Right ventricle myocardium superior (tissue), 1 donor: ENCODE measurements around the gene ATP2A3. TPM values are rescaled to one million over a fixed set of nuclear protein-coding genes. Genes with fewer than 3 reads are reported as not detected.
A peak's percentile ranks its signal among the peaks of the same experiment; 100 is the strongest.

ENCODE experiments used
- ATAC-seq: fragments of 200-7000 bp; cut with Tn5 transposase; one replicate; pipeline ENCODE4 v1.9.1; 2020; ENCODE audit warnings: mild to moderate bottlenecking; ENCODE audit not compliant: poor library complexity
- DNase-seq: peaks from one replicate; pipeline ENCODE4 v3.0.0-alpha.2; 2020
- intact Hi-C: fragments of 100-400 bp; cut with DNase I; formaldehyde crosslinking; loops from one replicate; pipeline ENCODE4 v1.11.2; 2022
- total RNA-seq: library from RNA; stranded (reverse); fragmentation: NEBNext Ultra II Directional; extraction: Animal tissue kit (Norgen Biotek cat#: 25700); gene quantifications from one replicate; pipeline ENCODE4 v1.2.1, GENCODE V29; 2021
- donor health status: DM: no; HTN: yes; CAD: no; lungs with severe emphysema.

The ATP2A3 gene
- total RNA-seq, 1 donor from 2014 or later, result 6.0 TPM

- no peak for DNase-seq
- intact Hi-C loops, result no loop called here
- no peak for ATAC-seq
Measured at GRCh38 chr17:3922765-3923164, 41.5 kb downstream of the ATP2A3 start.

DNA sequence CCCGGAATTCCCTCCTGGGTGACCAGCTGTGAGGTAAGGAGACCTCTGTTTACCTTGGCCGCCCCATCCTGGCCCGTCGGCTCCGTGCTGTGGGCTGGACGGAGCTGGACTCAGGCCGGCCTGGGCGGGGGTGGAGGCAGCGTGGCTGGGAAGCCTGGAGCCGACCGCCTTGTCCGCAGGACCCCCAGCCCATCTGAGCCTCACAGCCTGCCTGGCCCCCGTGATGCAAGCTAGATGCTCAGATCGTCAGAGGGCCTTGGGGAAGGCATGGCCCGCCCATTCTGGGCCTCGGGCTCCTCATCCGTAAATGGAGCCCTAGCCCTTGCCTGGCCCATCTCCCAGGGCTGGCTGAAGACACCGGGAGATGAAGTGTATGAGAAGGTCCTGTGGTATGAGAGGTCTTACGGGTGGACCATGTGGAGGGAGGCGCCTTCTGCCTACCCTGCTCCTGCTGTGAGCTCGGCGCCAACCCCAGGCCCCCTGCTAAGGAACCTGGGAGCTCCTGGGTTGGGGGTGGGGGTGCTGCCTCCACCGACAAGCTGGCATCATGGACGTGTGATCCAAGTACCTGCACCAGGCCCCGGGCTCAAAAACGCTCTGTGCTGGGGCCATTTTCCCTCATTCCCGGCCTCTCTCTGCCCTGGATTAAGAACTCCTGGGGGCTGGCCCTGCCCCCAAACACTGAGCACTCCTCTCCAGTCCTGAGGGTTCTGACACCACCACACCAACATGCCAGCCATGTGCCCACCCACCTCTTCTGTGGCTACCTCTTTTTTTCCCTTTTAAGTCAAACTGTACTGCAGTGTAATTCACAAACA lies 42.5 kb downstream of the ATP2A3 start:
- intact Hi-C loops, result no loop called here
- DNase-seq, result no peak
- ATAC-seq, result no peak

- ATAC-seq, result no peak
- DNase-seq, result no peak
Measured at GRCh38 chr17:3921006-3921405, 43.2 kb downstream of the ATP2A3 start.

DNA sequence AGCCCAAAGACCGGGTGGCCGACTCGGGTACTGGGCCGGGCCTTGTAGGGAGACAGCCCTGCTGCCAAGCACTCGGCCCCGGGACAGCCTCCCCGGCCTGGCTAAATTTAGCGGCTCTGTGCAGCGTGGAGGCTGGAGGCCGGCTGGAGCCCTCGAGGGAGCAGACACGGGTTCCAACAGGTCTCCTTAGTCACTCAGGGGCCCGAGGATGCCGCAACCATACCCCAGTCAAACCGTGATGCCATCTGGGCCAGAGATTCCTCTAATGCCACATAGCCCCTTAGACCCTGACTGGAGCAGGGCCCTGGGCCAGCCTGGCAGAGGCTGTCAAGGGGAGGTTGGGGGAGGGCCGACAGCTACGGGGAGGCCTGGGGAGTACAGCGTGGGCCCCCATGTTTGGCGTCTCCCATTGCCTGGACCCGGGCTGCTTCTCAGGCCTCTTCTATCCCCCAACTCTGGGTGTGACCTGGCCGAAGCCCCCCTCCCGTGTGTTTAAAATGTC lies 45.1 kb downstream of the ATP2A3 start:
- peak; percentile 42 for ATAC-seq
- no peak for DNase-seq
- intact Hi-C loops, result no loop called here

More at GRCh38 chr17:3921006-3921405, 43.2 kb downstream of the ATP2A3 start:
- intact Hi-C loops, result no loop called here

DNA sequence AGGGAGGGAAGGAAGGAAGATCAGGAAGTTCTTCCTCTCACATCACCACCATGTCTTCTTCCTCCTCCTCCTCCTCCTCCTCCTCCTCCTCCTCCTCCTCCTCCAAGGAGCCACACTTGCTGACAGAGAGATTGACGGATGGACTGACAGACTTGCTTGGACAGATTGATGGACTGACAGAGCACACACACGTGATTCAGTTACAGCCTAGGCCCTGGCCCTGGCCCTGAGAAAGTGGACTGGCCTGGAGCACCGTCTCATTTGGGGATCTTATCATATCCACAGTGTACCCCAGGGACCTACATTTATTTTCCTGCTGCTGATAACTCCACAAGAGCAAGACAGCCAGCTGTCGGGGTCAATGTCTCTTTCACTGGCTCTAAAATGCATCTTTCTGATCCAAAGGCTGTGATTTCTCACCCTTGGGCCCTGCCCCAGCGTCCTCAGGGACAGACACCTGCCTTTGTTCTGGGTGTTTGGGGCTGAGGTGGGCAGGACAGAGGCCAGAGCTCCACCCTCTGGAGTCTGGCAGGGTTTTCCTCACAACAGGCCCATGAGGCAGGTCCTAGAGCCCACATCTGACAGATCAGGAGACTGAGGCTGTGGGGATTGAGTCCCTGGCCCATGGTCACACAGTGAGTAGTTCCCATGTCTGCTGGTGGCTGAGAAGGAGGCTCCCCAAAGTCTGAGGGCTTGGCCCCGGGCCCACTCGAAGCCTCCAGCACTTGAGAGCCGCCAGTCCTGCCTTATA lies 45.7 kb downstream of the ATP2A3 start:
- ATAC-seq, result peak; percentile 42
- intact Hi-C loops, result no loop called here

DNA sequence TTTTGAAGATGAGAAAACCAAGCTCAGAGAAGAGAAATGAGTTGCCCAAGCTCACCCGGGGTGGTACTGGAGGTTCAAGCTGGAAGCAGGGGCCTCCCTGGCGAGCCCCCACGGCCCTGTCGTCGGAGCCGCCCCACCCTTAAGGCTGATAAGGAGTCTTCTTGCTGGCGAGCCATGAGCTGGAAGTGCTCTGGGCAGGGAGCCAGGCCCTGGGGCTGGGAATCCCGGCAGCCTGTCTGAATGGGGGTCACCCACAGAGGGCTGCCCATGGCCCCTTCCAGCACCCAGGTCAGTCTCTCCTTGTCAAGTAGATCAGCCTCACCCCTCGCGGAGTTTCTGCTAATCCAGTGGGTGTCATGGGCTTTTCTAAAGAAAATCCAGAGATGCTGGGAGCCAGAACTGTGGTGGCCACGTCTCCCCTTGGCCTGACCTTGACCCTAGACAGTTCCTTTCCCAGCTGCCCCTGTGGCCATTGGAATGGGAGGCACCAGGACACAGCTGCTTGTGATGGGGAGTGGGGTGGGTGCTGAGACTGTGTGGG lies 46.8 kb downstream of the ATP2A3 start:
- ATAC-seq (peak; percentile 18), DNase-seq (peak; percentile 79)
- intact Hi-C loops, result no loop called here

More for the DNA sequence above, 45.7 kb downstream of the ATP2A3 start:
- DNase-seq, result no peak

GRCh38 chr17:3916825-3917224 lies 47.4 kb downstream of the ATP2A3 start:
- ATAC-seq (no peak), DNase-seq (no peak)
- intact Hi-C loops, result no loop called here

DNA sequence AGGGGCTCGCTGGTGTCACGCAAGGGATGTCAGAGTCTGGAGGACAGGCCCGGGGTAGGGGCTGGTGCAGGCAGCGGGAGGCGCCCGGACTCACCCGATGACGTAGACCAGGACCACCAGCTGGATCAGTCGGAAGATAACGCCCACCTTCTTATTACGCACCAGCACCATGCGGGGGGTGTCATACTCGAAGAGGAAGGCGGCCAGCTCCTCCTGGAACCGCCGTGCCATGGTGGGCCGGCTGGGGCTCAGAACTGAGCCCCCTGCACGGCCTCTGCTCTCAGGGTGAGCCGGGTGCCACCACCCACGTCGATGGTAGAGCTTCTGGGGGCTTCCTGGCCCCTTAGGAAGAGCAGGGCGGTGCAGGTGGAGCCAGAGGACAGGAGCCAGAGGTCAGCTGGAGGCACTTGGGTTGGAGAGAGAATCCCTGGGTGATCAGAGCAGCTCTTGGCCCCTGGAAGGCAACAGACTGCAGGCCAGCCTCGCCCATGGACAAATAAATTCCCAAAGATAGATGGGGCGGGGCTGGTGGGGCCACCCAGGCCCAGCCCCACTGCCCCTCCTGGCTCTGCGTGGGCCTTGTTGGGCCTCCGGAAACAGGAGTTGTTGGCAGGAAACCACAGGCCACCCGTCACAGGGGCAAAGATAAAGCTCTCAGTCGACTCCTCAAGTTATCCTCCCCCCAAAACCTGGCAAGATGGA lies 48.1 kb downstream of the ATP2A3 start, which contains the start of gene P2RX1:
Gene P2RX1, minus strand, starts transcription at position 471 of the 702 bp plus-strand sequence. Its CDS starts 240 bp downstream, at position 231.
- ATAC-seq (no peak), DNase-seq (no peak)
- intact Hi-C loops, result no loop called here

GRCh38 chr17:3915581-3915994 lies 48.6 kb downstream of the ATP2A3 start:
- intact Hi-C loops, result no loop called here
- ATAC-seq (no peak), DNase-seq (no peak)

DNA sequence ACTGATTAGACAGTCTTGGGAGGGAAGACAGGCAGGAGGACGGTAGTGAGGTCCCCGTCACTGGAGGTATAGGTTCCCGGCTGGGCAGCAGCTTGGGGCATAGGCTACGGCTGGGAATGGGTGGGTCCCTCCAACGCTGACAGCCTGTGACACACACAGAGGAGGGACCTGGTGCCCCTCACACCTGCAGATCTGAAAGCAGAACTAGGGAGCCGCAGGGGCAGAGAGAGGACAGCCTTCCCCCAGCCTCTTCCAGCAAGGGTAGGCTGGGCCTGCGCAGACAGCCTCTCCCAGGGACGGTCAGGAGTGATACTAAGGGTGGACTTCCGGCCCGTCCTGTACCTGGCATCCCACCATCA lies 49.9 kb downstream of the ATP2A3 start:
- no peak for DNase-seq
- ATAC-seq, result no peak
- intact Hi-C loops, result loop anchor here (5.0 kb wide), 1 partner anchor 47 kb away; no protein-coding TSS in a partner anchor

DNA sequence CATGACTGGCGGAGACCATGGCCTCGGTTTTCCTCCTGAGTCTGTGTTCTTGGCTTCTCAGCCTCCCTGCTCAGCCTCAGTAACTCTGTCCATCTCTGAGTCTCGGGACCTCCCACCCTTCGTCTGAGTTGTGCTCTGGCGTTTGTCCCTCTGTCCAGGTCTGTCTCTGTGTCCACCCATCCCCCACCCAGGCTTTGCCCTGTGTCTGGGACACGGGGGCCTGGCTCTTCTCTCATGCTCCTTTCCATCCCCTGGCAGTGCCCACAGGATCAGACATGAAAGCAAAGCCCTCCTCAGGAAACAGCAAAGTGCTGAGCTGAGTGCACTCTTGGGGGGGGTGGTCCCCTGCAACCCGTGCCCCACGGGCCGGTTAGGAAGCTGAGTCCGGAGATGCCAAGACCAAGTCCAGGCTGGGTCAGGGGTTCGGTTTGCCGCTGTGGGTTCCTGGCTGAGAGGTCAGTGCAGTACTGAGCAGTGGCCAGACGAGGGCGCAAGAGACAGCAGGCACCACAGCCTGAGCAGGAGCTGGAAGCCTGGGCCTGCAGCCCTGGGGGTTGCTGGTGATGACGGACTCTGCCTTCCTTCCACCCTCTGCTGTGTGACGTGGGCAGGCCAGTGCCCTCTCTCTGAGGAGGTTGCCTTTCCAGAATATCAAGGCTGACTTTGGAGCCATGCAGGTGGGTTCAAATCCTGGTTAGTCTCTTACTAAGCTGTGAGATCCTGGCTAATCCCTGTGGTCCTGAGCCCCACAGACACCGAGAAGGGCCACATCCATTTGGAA lies 50.5 kb downstream of the ATP2A3 start:
- peak; percentile 84 for ATAC-seq
- intact Hi-C loops, result loop anchor here (5.0 kb wide), 1 partner anchor 46 kb away; no protein-coding TSS in a partner anchor
- DNase-seq, result peak; percentile 89

GRCh38 chr17:3912827-3913226 lies 51.4 kb downstream of the ATP2A3 start:
- intact Hi-C loops, result loop anchor here (5.0 kb wide), 1 partner anchor 46 kb away; no protein-coding TSS in a partner anchor
- DNase-seq, result no peak
- no peak for ATAC-seq

DNA sequence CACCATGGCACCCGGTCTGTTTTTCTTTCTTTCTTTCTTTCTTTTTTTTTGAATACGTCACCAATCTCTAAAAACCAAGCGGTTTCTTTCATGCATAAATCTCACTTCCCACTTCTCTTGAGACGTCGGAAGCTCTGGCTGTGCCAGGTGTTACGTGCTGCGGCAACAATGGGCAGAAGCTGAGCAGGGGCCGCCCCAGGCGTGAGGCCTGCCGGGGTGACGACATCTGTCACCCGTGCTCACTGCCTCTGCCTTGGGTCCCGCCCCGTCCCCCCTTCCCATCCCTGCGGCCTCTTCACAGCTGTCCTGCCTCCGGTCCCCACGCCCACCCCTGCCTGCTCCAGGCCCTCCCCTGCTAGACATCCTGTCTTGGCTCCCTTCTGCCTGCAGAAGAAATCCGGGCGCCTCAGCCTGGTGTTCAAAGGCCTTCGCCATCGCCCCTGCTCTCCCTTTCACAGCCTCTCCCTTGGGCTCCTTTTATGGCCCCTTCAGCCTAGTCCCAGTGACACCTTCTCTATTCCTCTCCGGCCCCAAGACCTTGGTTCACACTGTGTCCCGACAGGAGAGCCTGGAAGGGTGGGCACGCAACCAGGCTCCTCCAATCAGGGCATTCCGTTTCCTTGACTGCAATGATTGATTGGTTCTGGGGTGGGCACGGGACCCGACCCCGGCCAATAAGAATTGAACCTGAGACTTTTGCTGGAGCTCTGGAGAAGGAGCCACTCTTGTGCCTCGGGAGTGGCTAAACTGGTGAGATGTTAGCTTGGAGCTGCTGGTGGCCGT lies 52.8 kb downstream of the ATP2A3 start:
- DNase-seq (peak; percentile 67), ATAC-seq (peak; percentile 20)
- intact Hi-C loops, result loop anchor here (5.0 kb wide), 1 partner anchor 44 kb away; no protein-coding TSS in a partner anchor

DNA sequence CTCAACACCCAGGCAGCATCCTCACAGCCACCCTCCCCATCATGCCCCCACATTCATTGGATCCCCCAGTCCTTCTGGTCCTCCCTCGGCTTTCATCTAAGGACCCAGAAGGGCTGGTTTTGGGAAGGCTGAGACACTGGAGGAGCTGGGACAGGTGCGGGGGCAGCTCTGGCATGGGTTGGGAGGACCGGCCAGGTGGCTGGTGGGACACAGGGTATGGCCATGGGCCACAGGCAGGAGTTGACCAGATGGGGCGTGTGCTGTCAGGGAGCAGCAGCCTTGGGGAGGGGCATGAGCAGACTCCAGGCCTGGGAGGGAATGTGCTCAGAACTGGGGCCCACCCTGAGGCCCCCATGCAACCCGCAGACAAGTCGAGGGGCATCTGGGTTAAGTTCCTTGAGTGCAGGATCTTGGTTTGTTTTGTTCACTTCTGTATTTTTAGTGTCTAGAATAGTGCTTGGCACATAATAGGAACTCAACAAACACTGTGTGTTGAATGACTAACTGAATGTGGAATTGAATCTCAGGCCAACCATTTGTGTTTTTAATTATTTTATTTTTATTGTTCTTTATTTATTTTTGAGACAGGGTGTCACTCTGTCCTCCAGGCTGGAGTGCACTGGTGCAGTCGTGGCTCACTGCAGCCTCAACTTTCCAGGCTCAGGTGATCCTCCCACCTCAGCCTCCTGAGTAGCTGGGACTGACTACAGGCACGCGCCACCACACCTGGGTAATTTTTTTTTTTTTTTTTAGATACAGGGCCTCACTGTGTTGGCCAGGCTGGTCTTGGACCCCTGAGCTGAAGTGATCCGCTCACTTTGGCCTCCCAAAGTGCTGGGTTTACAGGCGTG lies 53.6 kb downstream of the ATP2A3 start:
- ATAC-seq (no peak), DNase-seq (no peak)
- intact Hi-C loops, result loop anchor here (5.0 kb wide), 1 partner anchor 43 kb away; no protein-coding TSS in a partner anchor

DNA sequence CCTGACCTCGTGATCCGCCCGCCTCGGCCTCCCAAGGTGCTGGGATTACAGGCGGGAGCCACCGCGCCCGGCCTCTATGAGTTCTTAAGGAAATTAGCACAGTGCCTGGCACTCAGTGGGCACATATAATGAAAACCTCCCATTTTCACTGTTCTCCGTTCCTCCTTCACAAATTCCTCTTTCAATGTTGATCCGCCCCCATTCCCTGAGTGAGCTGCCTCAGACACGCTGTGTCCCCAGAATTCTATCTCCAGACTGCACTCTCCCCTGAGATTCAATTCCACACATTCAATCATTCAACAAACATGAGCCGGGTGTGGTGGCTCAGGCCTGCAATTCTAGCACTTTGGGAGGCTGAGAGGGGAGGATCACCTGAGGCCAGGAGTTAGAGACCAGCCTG lies 55.0 kb downstream of the ATP2A3 start:
- intact Hi-C loops, result no loop called here
- ATAC-seq (no peak), DNase-seq (no peak)
